ENCODE results near the gene LANCL2.

LANCL2 gene

GRCh38 chr7:55374213-55374612 is 9.1 kb downstream of the LANCL2 start:
- no peak for DNase-seq (ENCODE audit: extremely low read depth, insufficient read length)
- no peak for TF ChIP-seq CTCF (IDR thresholded peaks at IDR 0.05; ENCODE audit: insufficient read depth, low read length, poor library complexity, severe bottlenecking)
- H3K4me3 ChIP-seq (replicated peaks; ENCODE audit: low read depth, low read length) = peak overlapping the region; percentile 11
- H3K27me3 ChIP-seq (replicated peaks; ENCODE audit: control insufficient read depth, insufficient read depth, low read length) = no peaks in the 10 kb centered on the region
- no peaks in the 10 kb centered on the region; the same call in 1 of the 2 replicates for H3K36me3 ChIP-seq (ENCODE audit: control insufficient read depth, insufficient read depth, low read length)

GRCh38 chr7:55375237-55375636 is 10.1 kb downstream of the LANCL2 start:
- no peak overlapping the region for H3K4me3 ChIP-seq (replicated peaks; ENCODE audit: low read depth, low read length)
- TF ChIP-seq CTCF (IDR thresholded peaks at IDR 0.05; ENCODE audit: insufficient read depth, low read length, poor library complexity, severe bottlenecking) = no peak
- no peak for DNase-seq (ENCODE audit: extremely low read depth, insufficient read length)

GRCh38 chr7:55377162-55377817 is 12.2 kb downstream of the LANCL2 start:
- no peaks in the 10 kb centered on the region for H3K36me3 ChIP-seq (ENCODE audit: control insufficient read depth, insufficient read depth, low read length)
- H3K27me3 ChIP-seq (replicated peaks; ENCODE audit: control insufficient read depth, insufficient read depth, low read length) = no peaks in the 10 kb centered on the region
- no peak for DNase-seq (ENCODE audit: extremely low read depth, insufficient read length)
- TF ChIP-seq CTCF (IDR thresholded peaks at IDR 0.05; ENCODE audit: insufficient read depth, low read length, poor library complexity, severe bottlenecking) = no peak
- no peak overlapping the region for H3K4me3 ChIP-seq (replicated peaks; ENCODE audit: low read depth, low read length)

More at GRCh38 chr7:55375237-55375636, 10.1 kb downstream of the LANCL2 start:
- Histone ChIP-seq H3K36me3 (ENCODE audit: control insufficient read depth, insufficient read depth, low read length) (no peaks in the 10 kb centered on the region; the same call in 1 of the 2 replicates), H3K27me3 (replicated peaks; ENCODE audit: control insufficient read depth, insufficient read depth, low read length) (no peaks in the 10 kb centered on the region)

GRCh38 chr7:55379285-55379684 is 14.1 kb downstream of the LANCL2 start:
- Histone ChIP-seq H3K4me3 (replicated peaks; ENCODE audit: low read depth, low read length) (no peak overlapping the region), H3K27me3 (replicated peaks; ENCODE audit: control insufficient read depth, insufficient read depth, low read length) (no peaks in the 10 kb centered on the region), H3K36me3 (ENCODE audit: control insufficient read depth, insufficient read depth, low read length) (no peaks in the 10 kb centered on the region)
- TF ChIP-seq CTCF (IDR thresholded peaks at IDR 0.05; ENCODE audit: insufficient read depth, low read length, poor library complexity, severe bottlenecking) = no peak
- DNase-seq (ENCODE audit: extremely low read depth, insufficient read length) = no peak

GRCh38 chr7:55381189-55381588 is 16.1 kb downstream of the LANCL2 start:
- DNase-seq (ENCODE audit: extremely low read depth, insufficient read length) = no peak
- no peak for TF ChIP-seq CTCF (IDR thresholded peaks at IDR 0.05; ENCODE audit: insufficient read depth, low read length, poor library complexity, severe bottlenecking)
- Histone ChIP-seq H3K4me3 (replicated peaks; ENCODE audit: low read depth, low read length) (no peak overlapping the region), H3K27me3 (replicated peaks; ENCODE audit: control insufficient read depth, insufficient read depth, low read length) (no peaks in the 10 kb centered on the region), H3K36me3 (ENCODE audit: control insufficient read depth, insufficient read depth, low read length) (no peaks in the 10 kb centered on the region)

- DNase-seq (ENCODE audit: extremely low read depth, insufficient read length) = no peak
- H3K27me3 ChIP-seq (replicated peaks; ENCODE audit: control insufficient read depth, insufficient read depth, low read length) = no peaks in the 10 kb centered on the region
- no peak overlapping the region for H3K4me3 ChIP-seq (replicated peaks; ENCODE audit: low read depth, low read length)
- TF ChIP-seq CTCF (IDR thresholded peaks at IDR 0.05; ENCODE audit: insufficient read depth, low read length, poor library complexity, severe bottlenecking) = no peak
- H3K36me3 ChIP-seq (ENCODE audit: control insufficient read depth, insufficient read depth, low read length) = no peaks in the 10 kb centered on the region
Observed at GRCh38 chr7:55381696-55382095, 16.6 kb downstream of the LANCL2 start.

All from GM06990 (cell line).